DLD1 (cell line): Measurements from ENCODE around the gene SPACDR.

Experiments
- in situ Hi-C: cut with HindIII; loops from 2 replicates; pipeline ENCODE4 v1.10.0; 2017; ENCODE audit warnings: low sequenced_read_pairs

Gene SPACDR

DNA sequence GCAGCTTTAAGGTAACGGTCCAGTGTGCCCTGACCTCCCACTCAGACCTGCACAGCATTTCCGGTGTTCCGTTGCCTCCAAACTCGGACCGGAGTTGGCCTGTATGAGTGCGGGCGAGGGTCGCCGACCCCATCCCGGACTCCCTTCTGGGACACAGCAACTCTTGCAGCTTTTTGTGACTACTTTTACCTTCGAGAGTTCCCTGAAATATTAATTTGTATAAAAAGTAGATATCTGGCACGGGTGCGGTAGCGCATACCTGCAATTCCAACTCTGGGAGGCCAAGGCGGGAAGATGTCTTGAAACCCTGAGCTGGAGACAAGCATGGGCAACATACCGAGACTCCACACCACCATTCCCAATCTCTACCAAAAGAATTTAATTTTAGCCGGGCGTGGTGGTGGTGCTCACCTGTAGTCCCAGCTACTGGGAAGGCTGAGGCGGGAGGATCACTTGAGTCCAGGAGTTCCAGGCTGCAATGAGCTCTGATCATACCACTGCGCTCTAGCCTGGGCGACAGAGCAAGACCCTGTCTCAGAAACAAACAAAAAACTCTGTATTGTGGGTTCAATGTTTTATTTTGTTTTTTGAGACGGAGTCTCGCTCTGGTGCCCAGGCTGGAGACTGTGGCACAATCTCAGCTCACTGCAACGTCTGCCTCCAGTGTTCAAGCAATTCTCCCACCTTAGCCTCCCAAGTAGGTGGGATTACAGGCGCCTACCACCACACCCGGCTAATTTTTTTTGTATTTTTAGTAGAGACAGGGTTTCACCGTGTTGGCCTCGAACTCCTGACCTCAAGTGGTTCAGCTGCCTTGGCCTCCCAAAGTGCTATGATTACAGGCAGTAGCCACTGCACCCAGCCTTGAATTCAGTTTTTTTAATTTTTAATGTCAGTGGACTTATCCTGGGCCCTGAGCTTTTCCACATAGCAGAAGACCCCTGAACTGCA is 26.6 kb downstream of the SPACDR start:
- in situ Hi-C loops, result no loop called here

- in situ Hi-C loops, result no loop called here
These were observed 28.4 kb downstream of the SPACDR start for GRCh38 chr7:100435401-100436304.

- in situ Hi-C loops, result no loop called here
These were observed 29.5 kb downstream of the SPACDR start for GRCh38 chr7:100434297-100435144.

DNA sequence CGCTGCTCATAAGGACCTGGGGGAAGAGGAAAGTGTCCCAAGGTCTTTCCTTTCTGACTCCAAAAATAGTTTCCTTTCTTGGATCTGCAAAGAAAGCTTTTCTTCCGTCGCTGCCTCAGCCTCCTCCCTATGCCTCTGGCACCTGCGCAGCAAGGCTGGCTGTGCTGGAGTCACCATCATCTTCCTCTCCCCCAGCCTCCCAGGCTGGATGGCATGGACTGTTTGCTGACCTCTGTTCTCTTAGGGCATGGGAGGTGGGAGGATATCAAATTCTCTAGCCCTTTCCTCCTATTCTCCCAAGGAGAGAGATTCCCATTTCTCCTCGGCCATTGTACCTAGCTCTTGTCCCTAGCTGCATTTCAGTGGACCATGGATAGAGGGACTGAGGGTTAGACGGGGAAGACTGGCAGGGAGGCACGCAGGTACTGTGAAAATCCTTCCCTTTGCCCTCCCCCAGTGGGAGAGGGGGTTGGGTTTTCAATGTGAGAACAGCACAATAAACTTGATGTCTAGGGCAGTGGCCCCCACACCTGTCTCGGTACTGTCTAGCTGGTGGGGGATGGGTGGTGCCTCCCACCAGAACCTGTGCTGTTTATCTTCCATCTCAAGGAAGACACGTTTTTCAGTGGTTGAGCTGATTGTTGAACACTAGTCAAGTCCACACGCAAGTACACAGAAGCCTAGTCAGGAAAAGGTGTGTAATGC is 30.3 kb downstream of the SPACDR start:
- in situ Hi-C loops, result no loop called here

GRCh38 chr7:100433276-100433591 is 30.8 kb downstream of the SPACDR start:
- in situ Hi-C loops, result no loop called here

- in situ Hi-C loops, result no loop called here
These were observed 31.3 kb downstream of the SPACDR start for GRCh38 chr7:100432621-100433275.

DNA sequence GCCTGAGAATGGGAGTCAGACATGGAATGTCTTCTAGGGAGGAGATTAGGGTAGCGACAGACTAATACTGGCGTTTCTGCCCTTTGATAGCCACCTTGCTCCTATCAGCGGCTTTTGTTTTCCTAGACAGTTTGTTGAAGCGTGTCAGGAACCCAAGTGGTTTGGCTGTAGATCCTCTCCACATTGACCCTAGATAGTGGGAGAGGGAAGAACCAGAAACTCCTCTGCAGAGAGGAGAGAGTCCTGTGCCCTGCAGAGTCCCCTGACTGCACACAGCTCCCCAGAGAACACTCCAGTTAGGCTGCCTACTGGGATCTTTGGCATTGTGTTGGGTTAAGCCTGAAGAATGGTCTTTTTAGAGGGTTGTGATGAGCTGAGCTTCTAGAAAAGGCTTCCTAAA is 32.0 kb downstream of the SPACDR start:
- in situ Hi-C loops, result no loop called here

DNA sequence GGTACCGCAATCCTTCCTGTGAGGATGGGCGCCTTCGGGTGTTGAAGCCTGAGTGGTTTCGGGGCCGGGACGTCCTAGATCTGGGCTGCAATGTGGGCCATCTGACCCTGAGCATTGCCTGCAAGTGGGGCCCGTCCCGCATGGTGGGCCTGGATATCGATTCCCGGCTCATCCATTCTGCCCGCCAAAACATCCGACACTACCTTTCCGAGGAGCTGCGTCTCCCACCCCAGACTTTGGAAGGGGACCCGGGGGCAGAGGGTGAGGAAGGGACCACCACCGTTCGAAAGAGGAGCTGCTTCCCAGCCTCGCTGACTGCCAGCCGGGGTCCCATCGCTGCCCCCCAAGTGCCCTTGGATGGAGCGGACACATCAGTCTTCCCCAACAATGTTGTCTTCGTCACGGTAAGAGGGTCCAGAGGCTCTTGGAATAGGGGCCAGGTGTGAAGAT is 32.7 kb downstream of the SPACDR start:
- in situ Hi-C loops, result no loop called here

DNA sequence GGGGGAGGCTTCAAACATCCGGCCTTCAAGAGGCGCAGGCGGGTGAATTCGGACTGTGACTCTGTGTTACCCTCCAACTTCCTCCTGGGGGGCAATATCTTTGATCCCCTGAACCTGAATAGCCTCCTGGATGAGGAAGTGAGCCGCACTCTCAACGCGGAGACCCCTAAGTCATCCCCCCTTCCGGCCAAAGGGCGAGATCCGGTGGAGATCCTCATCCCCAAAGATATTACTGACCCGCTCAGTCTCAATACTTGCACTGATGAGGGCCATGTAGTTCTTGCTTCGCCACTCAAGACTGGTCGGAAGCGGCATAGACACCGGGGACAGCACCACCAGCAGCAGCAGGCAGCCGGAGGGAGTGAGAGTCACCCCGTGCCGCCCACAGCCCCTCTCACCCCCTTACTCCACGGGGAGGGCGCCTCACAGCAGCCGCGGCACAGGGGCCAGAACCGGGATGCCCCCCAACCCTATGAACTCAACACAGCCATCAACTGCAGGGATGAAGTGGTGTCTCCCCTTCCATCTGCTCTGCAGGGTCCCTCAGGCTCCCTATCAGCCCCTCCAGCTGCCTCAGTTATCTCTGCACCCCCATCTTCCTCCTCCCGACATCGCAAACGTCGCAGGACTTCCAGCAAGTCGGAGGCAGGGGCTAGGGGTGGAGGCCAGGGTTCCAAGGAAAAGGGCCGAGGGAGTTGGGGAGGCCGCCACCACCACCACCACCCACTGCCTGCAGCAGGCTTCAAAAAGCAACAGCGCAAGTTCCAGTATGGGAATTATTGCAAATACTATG is 33.4 kb downstream of the SPACDR start:
- in situ Hi-C loops, result no loop called here

DNA sequence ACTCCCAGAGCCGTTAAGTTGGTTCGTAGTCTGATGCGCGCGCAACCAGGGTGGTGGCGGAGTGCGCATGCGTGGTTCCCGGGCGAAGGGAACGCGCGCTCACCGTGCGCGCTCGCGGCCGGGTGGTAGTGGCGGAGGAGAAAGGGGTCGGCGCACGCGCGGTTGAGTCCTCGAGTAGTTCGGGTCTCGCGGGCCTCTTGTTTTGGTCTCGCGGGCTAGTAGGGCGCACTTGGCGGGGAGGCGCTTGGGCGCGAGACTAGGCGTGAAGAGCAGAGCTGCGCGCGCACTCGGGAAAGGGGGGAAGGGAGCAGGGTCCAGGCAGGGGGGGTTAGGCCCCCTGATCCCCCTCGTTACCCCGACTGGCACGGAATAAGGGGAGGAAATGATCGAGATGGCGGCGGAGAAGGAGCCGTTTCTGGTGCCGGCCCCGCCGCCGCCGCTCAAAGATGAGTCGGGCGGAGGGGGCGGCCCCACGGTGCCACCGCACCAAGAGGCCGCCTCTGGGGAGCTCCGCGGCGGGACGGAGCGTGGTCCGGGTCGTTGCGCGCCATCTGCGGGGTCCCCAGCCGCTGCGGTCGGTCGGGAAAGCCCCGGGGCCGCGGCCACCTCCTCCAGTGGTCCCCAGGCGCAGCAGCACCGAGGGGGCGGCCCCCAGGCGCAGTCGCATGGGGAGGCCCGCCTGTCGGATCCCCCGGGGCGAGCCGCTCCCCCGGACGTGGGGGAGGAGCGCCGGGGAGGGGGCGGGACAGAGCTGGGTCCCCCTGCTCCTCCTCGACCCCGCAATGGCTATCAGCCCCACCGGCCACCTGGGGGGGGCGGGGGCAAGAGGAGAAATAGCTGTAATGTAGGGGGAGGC is 34.2 kb downstream of the SPACDR start, which contains the start of gene MEPCE:
MEPCE (plus strand) TSS at position 195 of the 856 bp plus-strand sequence; CDS start at position 383, 188 bp downstream.
- in situ Hi-C loops, result no loop called here

- in situ Hi-C loops, result no loop called here
These were observed 35.0 kb downstream of the SPACDR start for GRCh38 chr7:100428967-100429636.

- in situ Hi-C loops, result no loop called here
These were observed 35.7 kb downstream of the SPACDR start, which contains the start of gene ZCWPW1 for GRCh38 chr7:100428199-100428966. Gene ZCWPW1, minus strand, starts transcription at chr7:100428703. Its CDS starts 8,054 bp downstream, at chr7:100420649.

GRCh38 chr7:100427762-100428198 is 36.3 kb downstream of the SPACDR start:
- in situ Hi-C loops, result no loop called here

GRCh38 chr7:100426516-100426915 is 37.5 kb downstream of the SPACDR start:
- in situ Hi-C loops, result no loop called here

DNA sequence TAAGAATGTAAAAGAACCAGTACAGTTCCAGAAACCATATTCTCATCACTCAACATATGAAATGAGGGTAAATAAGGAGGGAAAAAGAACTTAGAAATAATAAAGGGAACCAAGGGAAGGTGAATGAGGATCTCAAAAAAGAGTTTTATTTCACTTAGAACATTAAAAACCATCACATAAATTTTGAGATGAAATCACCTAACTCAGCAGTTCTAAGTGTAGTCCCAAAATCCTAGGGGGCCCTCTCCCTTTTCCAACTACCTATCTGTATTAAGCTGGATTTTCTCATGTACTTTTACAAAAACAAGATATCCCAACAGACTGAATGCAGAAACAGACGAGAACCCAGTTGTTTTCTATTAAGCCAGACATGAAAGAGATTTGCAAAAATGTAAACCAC is 38.7 kb downstream of the SPACDR start:
- in situ Hi-C loops, result no loop called here

DNA sequence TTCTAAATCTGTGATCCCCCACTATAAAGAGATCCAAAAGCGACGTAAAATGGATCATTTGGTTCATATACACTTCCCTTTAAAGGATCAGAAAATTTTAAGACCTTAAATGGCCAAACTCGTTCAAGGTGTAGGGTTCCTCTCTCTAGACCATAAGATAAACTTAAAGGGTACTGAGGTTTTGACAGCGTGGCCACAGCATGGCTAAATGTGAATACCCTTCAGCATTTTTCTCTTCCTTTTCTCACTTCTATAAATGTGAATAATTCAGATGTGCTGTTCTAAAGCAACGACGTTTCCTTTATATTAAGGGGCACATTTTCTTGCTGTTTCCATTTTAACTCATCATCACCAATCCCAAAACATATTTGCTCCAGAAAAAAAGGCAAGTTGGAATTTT is 40.7 kb downstream of the SPACDR start:
- in situ Hi-C loops, result no loop called here
